ENCODE data around the gene TMEM135. TPM values are rescaled to one million over a fixed set of nuclear protein-coding genes. Genes with fewer than 3 reads are reported as not detected.

The TMEM135 gene
- total RNA-seq, 1 experiment from 2014 or later: 65.5 TPM

GRCh38 chr11:87368151-87368550, 330.4 kb downstream of the TMEM135 start:
- Histone ChIP-seq H3K9me3 (ENCODE audit: control insufficient read depth, insufficient read depth, low read depth, low read length) (no peaks in the 10 kb centered on the region), H3K36me3 (ENCODE audit: control insufficient read depth, insufficient read depth, low read length) (no peaks in the 10 kb centered on the region), H3K4me3 (ENCODE audit: low read depth in 2 of 2, low read length in 2 of 2) (no peak overlapping the region), H3K4me1 (ENCODE audit: control insufficient read depth, insufficient read depth, low read length) (no peaks in the 10 kb centered on the region), H3K27ac (ENCODE audit: low read length) (no peak overlapping the region), H3K27me3 (ENCODE audit: control insufficient read depth, insufficient read depth, low read length) (peaks cover 24% of the 10 kb centered on the region)
- CTCF ChIA-PET: no interaction called here
- intact Hi-C loops (cut with micrococcal nuclease; ENCODE audit: unreplicated experiment) (no loop called here), in situ Hi-C loops (cut with HindIII; ENCODE audit: low pct_unique_long_range_greater_than_20kb, low sequenced_read_pairs) (no loop called here)
- ATAC-seq (no peak), DNase-seq (ENCODE audit: low read depth, low spot score) (no peak)
- POLR2A ChIA-PET: no interaction called here
- no TSS peak for BruUV-seq (replicated peaks)
- TF ChIP-seq CTCF (IDR thresholded peaks at IDR 0.05): no peak
- no peak for TF ChIP-seq REST (IDR thresholded peaks at IDR 0.05; ENCODE audit: insufficient read depth in 1 of 2, low read depth in 2 of 2, low read length in 1 of 2)
- TF ChIP-seq SIN3A (IDR thresholded peaks at IDR 0.05; ENCODE audit: borderline replicate concordance, insufficient read depth, low read depth, low read length): no peak
- TF ChIP-seq POLR2AphosphoS5 (IDR thresholded peaks at IDR 0.05; ENCODE audit: low read depth, low read length): no peak
- TF ChIP-seq TCF7L2 (IDR thresholded peaks at IDR 0.05; ENCODE audit: low read depth, low read length): no peak

GRCh38 chr11:87368858-87369480, 331.2 kb downstream of the TMEM135 start:
- ATAC-seq: peak; percentile 38; the same call in 1 of the 2 replicates
- no peak overlapping the region for H3K4me3 ChIP-seq (ENCODE audit: low read depth in 2 of 2, low read length in 2 of 2)
- ChIA-PET POLR2A (no interaction called here), CTCF (no interaction called here)
- in situ Hi-C loops (cut with HindIII; ENCODE audit: low pct_unique_long_range_greater_than_20kb, low sequenced_read_pairs): no loop called here
- H3K4me1 ChIP-seq (ENCODE audit: control insufficient read depth, insufficient read depth, low read length): no peaks in the 10 kb centered on the region
- no peaks in the 10 kb centered on the region for H3K36me3 ChIP-seq (ENCODE audit: control insufficient read depth, insufficient read depth, low read length)
- intact Hi-C loops (cut with micrococcal nuclease; ENCODE audit: unreplicated experiment): no loop called here
- no peaks in the 10 kb centered on the region for H3K9me3 ChIP-seq (ENCODE audit: control insufficient read depth, insufficient read depth, low read depth, low read length)
- H3K27me3 ChIP-seq (ENCODE audit: control insufficient read depth, insufficient read depth, low read length): peaks cover 32% of the 10 kb centered on the region
- no TSS peak for BruUV-seq (replicated peaks)
- no peak for DNase-seq (ENCODE audit: low read depth, low spot score)
- TF ChIP-seq POLR2AphosphoS5 (IDR thresholded peaks at IDR 0.05; ENCODE audit: low read depth, low read length) (no peak), TCF7L2 (IDR thresholded peaks at IDR 0.05; ENCODE audit: low read depth, low read length) (no peak), CTCF (IDR thresholded peaks at IDR 0.05) (no peak), SIN3A (IDR thresholded peaks at IDR 0.05; ENCODE audit: borderline replicate concordance, insufficient read depth, low read depth, low read length) (no peak), REST (IDR thresholded peaks at IDR 0.05; ENCODE audit: insufficient read depth in 1 of 2, low read depth in 2 of 2, low read length in 1 of 2) (no peak)
- no peak overlapping the region for H3K27ac ChIP-seq (ENCODE audit: low read length)
